Measurements from ENCODE around the gene UNC93B1.
"Not testable (repeated sequence)": the region's sequence is repeated elsewhere in the genome, so short reads cannot be mapped to it uniquely, and the experiment has no call there.

UNC93B1 gene

DNA sequence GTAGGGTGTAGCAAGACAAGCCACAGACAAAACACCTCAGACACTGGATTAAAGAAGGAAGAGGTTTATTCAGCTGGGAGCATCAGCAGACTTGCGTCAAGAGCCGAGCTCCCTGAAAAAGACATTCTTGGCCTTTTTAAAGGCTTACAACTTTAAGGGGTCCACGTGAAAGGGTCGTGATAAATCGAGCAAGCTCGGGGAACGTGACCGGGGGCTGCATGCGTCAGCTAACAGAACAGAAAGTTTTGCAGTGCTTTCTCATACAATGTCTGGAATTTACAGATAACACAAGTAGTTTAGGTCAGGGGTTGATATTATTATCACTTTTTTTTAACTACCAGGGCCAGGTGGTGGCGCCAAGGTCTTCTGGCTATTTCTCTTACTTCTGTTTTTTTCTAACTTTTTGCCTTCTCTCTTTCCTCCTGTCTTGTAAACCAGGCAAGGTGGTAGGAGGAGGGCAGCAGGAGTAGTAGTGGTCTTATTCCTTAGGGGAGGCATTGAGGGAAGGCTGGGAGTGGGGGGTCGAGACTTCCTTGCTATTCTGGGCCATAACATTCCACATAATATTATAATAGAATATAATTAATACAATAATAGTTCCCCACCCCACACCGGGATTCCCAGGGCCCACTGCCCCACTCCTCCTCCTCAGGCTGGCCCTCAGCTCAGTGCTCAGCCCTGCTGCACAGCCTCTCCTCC lies 5.6 kb upstream of the UNC93B1 start:
- no peak for DNase-seq (ENCODE audit: low read depth in 2 of 2)

DNA sequence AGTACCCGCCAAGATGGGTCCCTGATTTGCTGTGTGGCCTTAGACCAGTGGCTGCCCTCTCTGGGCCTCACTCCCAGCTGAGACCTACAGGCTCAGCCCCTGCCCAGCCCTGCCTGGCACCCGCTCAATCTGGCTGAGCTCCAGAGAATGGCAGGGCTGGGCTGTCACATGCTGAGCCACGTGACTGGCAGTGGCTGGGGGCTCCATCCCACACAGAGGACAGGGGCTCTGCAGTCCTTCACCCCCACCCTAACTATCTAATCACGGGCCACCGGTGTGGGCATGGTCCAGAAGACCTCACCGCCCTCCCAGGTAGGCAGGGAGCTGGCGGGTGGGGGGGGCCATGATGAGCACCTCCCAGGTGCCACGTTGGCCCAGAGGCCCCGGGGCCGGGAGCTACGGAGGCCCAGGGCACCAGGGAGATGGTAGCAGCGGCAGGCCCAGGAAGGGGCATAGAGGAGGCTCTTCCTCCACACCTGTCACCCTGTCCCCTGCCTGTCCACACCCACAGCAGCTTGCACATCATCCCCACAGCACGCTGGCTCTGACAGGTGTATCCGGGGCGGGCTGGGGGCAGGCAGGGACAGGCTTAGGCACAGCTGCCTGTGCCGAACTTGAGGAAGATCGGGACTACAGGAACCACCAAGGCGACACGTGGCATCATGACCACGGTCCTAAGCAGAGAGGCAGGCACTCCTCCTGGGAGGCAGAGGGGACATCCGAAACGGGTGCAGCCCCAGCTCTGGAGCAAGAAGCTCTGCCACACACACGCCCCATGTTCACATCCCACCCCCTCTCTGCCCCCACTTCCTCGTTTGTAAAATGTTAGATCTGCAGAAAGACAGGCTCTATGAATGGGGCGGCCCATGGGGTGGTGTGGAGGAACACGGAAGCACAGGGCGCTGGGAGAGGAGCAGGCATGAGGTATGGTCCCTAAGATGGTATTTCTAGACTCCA lies 4.8 kb upstream of the UNC93B1 start:
- no peak for DNase-seq (ENCODE audit: low read depth in 2 of 2)

DNA sequence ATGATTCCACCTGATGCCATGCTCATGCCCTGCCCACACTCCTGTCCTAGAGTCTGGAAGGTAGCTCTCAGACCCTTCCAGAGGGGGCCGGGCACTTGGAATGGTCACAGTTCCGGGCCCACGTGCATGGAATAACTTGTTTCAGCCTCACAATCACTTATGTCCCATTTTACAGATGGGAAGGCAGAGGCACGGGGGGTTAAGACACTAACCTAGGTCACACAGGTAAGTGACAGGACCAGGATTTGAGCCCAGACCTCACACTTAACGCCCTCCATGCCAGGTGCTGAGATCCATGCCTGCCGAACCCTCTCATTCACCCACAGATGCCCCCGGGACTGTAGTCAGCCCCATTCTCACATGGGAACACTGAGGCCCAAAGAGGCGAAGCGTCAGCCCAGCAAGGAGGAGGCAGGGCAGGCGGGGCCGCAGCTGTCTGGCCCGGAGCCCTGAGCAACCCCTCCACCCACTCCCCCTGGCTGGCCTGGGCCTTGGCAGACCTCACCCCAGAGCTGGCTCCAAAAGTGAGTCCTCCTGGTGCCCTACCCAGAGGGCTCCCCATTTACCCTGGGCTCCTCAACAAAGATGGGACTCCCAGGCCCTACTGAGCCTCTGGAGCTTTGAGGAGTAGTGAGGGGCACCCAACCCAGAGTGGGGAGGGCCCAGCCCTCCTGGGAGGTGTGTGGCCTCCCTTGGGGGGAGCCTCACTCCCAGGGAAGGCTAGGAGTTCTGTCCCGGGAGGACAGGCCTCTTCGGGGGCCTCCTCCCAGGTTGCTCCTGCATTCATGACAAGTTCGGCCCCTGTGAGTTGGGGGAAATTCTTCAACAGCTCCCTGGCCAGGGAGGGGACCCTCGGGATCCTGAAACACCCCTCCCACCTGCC lies 3.8 kb upstream of the UNC93B1 start:
- DNase-seq (ENCODE audit: low read depth in 2 of 2), result no peak

DNA sequence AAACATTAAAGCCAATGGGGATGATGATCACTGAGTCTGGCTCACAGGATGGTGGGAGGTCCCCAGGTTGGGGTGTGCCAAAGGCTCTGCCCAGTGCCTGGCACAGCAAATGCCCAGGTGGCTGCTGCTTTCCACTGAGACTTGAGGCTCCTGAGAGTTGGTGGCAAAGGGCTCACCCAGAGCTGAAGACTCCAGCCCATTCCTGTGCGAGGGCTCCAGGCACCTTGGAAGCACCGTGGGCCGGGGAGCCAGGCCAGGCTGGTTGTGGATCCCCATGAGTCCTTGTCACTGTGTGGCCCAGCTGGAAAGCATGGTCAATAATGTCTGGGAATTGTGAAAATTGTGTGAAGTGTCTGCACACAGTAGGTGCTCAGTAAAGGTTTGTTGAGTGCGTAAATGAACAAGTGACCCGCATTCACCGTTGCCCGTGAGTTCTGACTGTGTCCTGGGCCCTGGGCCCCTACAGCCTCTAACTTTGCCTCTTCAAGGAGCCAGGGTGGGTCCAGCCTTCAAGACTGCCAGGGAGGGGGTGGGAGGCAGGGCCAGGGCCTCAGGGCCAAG lies 2.8 kb upstream of the UNC93B1 start:
- DNase-seq (ENCODE audit: low read depth in 2 of 2), result no peak

DNA sequence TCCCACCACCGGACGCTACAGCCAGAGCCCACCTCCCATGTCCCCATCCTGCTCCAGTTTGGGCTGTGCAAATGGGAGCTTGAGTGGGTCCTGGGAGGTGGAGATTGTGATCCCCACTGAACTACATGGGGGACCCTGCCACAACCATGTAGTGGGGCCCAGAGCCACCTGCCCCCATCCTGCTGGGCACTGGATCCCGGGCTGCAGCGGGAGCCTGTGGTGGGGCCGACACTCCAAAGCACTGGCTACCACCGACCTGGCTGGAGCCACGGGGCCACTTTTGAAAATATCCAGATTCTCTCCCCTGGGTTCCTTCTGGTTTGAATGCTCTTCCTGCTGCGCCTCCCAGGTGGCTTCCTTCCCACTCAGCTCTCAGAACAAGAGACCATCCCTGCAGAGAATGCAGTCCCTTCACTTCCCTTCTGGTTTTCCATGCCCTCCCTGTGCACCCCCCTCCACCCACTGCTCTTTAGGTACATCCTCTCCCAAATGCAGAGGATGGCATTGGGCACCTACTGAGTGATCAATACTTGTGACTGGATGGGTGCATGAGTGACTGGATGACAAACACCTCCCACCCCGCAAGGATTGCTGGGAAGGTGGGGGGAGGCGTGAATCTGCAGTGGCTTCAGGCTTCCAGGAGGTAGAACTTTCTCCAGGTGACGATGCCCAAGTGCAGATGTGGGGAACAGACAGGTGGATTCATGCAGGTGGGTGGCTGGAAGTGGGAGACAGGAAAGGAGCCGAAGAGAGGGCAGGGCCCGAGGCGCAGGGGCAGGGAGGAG lies 846 bp upstream of the UNC93B1 start:
- no peak for DNase-seq (ENCODE audit: low read depth in 2 of 2)

DNA sequence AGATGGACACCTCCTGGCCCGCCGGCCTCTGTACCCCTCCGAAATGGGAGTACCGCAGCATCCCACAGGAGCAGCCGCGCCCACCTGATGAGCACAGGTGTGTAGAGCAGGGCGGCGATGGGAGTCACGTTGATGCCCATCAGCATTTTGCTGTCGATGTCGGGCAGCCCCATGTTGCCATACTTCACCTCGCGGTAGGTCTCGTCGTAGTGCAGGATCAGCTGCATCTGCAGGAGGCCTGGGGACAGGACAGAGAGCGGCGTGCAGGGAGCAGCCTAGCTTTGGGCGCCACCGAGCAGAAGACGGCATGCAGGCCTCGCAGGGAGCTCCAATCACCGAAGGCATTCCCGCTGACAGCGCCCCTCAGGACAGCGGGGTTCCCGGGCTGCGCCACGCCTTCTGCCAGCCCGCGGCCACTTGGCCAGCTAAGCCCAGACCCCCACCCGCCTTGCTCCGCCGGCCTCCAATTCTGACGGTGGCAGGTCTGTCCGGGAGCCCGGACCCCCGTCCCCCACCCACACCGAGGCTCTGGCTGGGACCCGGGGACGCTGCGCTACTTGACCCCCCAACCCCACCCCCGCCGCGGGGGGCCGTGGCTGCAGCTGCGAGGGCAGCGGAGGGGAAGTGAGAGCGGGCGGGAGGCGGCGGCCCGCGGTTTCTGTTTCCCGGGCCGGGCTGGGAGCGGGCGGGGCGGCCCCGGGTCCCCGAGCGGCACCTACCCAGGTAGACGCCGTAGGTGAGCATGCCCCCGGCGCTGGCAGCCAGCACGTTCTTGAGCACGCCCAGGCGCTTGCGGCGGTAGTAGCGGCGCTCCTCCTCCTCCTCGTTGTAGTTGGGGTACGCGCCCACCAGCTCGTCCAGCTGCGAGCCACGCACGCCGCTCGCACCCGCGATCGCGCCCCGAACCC lies 705 bp downstream of the UNC93B1 start:
- DNase-seq (ENCODE audit: low read depth in 2 of 2), result peak; percentile 18 to 33

DNA sequence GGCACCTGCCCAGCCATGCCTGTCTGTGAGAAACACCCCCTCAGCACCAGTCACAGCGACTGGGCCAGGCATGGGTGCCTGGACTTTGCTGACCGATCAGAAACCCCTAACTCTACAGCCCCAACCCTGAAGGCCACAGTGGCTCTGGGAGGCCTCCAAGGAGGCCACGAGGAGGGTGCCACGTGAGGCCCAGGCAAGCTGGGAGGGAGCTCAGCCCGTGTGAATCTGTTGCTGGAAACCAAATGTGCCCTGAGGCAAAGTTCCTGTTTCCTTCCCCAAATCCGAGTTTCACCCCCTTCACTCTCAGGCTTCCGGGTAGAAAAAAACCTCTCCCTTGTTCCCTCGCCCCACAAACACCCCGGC lies 1.3 kb downstream of the UNC93B1 start:
- no peak for DNase-seq (ENCODE audit: low read depth in 2 of 2)

DNA sequence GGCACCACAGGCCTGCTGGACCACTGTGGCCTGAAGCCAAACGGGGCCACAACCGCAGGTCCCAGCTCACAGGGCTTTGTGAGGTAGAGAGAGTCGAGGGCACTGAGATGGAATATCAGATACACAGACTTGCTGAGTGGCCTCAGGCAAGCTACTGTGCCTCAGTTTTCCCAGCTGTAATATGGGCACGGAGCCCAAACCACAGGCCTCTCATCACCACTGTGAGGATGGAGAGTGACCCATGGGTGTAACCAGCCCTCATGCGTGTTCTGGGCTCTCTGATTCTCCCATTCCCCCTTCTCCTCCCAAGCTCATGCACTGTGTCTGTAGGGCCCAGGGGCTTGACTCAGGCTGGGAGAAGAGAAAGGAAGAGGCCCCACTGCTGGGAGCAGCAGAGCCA lies 4.2 kb downstream of the UNC93B1 start:
- no peak for DNase-seq (ENCODE audit: low read depth in 2 of 2)

DNA sequence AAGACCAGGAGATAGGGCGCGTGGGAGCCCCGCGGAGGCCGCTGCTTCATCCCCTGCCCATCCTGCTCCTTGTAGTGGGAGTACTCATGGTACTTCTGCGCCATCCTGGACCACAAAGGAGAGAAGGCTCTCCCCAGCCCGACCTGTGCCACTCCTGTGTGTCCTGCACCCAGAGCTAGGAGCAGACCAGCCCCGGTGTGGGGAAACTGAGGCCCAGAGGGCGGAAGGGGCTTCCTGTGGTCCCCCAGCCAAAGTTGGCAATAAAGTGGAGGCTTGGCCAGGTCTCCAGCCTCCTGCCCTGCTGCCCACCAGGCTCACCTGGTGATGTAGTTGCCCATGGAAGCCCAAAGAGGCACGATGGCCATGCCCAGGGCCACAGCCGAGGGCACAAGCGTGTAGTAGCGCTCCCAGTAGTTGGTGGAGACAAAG lies 4.7 kb downstream of the UNC93B1 start:
- no peak for DNase-seq (ENCODE audit: low read depth in 2 of 2)

DNA sequence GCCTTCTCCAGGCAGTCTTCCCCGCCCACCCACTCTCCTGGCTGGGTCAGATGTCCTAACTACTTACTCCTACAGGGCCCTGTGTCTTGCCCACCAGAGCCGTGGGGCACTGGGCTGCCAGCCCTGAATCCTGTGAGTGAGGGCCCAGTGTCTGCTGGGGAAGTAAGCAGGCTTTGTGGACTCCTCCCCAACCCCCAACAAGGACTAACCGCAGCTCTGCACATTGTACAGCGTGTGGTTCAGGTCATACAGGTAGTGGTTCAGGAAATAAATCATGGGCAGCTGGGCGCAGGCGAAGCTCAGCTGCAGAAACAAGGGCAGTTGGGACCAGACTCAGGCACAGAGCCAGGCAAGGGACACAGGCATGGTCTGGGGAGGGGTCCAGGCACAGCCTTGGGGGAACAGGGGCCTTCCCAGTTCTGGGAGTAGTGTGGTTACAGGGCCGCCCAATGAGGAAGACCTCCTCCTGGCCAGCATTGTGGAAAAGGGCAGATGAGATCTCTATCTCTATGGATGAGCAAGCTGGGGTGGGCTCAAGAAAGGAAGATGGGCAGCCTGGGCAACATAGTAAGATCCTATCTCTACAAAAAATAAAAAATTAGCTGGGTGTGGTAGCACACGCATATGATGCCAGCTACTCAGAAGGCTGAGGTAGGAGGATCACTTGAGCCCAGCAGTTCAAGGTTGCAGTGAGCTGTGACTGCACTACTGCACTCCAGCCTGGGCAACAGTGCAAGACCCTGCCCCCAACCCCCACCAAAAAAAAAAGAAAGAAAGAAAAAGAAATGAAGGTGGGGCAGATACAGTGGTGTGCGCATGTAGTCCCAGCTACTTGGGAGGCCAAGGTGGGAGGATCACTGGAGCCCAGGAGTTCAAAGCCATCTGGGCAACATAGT lies 5.5 kb downstream of the UNC93B1 start:
- DNase-seq (ENCODE audit: low read depth in 2 of 2), result no peak

DNA sequence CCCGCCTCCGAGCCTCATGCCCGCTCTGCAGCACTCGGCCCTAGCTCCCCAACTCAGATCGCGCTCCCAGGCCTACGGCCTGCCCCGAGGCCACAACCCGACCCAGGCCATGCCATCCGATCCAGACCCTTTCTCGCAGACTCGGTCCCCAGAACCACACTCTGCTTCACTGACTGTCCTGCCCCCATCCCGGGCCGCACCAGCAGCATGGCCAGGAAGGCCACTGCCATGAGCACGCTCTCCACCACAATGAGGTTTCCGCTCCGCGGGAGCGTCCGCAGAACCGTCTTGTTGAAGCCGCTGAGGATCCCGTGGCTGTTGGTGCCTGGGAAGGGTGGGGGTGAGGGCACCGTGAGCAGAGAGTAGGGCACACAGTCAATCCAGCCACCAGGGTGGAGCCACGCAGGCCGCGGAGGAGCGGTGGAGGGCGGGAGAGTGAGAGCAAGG lies 6.4 kb downstream of the UNC93B1 start:
- no peak for DNase-seq (ENCODE audit: low read depth in 2 of 2)

DNA sequence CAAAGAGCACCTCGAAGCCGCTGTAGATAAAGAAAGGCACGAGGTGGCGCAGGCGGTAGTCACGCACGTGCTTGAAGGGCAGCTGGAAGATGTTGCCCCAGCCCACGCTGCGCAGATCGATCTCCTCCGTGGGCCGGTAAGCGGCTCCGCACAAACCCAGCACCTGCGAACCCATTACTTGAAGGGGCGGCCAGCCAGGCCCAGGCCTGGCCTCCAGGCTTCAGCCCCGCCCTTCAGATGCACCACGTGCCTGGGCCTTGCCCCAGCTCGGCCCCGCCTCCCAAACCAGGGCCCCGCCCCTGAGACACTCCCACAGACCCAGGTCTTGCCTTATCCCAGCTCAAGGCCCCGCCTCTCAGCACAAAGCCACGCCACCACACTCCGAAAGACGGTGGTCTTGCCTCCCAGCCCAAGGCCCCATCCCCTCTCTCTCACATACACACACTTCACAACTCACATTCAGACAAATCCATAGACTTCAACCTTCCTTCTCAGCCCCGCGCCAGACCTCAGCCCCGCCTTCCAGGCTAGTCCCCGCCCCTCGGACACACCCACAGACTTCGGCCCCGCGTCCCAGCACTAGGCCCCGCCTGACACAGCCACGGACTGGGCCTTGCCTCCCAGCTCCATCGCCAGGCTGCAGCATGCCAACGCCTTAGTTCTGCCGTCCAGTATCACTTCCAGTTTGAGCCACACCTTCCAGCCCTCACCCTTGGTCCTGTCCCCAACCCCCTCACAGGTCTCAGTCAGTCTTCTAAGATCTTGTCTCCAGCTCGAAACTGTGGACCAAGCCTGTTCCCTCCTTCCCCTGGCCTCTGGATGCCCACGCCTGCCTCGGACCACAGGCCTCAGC lies 7.0 kb downstream of the UNC93B1 start:
- peak in 1 of 2 donors; percentile 25 for DNase-seq (ENCODE audit: low read depth in 2 of 2)

DNA sequence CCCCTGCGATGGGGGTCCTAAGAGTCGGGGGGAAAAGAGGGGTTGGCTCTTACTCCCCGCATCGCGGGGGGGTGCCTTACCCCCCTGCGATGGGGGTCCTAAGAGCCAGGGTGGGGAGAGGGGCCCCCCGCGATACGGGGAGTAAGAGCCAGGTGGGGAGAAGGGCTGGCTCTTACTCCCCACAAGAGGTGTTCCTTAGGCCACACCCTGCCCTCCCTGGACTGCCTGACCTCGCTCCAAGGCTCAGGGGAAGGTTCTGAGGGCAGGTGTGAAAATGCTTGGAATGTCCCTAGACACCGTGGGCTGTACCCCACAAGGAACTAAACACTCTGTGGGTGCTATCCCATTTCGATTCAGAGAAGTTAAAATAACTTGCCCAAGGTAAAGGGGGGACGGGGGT lies 7.8 kb downstream of the UNC93B1 start:
- DNase-seq (ENCODE audit: low read depth in 2 of 2), result no peak

DNA sequence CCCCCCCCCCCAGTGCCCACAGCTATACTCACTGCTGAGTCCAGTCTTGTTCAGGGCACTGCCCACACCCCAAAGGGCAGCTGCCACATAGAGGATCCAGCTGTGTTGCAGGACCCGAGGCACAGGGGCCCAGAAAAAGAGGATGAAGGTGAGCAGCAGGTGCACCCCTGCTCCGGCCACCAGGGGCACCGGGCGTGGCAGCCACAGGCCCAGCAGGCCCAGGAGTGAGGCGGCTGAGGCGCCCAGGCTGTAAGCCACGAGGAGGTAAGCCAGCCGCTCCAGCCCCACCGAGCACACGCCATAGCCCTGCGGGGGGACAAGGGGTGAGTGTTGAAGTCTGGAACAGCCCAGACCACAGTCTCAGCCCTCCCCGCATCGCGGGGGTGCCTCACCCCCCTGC lies 8.3 kb downstream of the UNC93B1 start:
- not testable (repeated sequence) for DNase-seq (ENCODE audit: low read depth in 2 of 2)

DNA sequence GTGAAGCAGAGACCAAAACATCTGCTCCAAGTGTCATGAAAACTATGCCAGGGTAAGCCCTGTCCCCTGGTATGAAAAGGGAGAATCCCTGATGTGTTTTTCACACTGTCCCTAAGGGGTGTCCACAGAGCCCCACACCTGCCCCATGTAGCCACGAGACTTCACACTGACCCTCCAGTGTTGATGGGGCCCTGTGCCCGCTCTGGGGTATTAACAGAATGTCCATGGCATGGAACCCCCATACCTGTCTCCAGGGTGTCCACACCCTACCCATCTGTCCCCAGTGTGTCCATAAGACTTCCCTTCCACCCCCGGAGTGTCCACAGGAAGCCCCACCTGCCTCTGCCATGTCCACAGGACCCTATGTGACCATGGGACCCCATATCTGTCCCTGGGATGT lies 8.8 kb downstream of the UNC93B1 start:
- not testable (repeated sequence) for DNase-seq (ENCODE audit: low read depth in 2 of 2)

DNA sequence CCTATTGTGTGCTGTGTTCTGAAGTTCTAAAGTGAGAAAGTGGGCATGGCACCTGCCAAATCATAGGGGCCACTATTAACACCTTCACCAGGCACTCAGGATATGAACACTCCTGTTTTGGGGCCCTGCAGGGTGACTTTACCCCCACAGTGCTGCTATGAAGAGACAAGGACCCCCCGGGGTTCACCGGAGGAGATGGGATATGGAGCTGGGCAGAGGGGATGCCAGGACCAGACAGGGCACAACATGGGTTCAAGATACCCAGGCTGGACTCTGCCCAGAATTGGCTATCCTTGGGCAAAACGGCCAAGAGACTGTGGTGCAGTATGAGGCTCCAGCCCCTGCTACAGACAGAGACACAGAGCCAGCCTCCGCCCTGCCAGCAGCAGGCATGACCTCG lies 9.5 kb downstream of the UNC93B1 start:
- not testable (repeated sequence) for DNase-seq (ENCODE audit: low read depth in 2 of 2)

DNA sequence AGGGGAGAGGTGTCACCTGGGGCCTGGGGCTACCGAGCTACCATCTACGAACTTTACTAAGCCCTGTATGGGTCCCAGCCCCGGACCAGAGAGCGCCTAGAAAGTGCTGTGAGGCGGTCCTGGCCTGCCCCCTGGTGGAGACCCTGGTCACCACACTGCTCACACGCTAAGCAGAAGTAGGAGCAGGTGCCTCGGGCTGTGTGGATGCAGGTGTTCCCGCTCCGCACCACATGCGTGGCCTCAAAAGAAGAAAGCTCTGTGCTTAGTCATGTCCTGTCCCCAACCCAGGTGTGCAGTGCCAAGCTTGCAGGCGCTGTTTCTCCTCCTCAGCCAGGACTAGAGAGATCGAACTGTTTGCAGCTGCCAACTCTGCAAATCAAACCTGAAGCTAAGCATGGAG lies 10.1 kb downstream of the UNC93B1 start:
- DNase-seq (ENCODE audit: low read depth in 2 of 2), result peak; percentile 22 to 25
